Transverse colon (tissue), 4 donors: ENCODE measurements around the gene MCIDAS. TPM values are rescaled to one million over a fixed set of nuclear protein-coding genes. Genes with fewer than 3 reads are reported as not detected.

Source experiments
- DNase-seq: peaks from one replicate; pipeline ENCODE4 v3.0.0-alpha.2; 2019
- H3K27ac ChIP-seq, 4 donors: fragments of 200-600 bp; sonication (generic); 2 replicates each; pipeline ENCODE4 v1.5.1; 2016 to 2018; ENCODE audit warnings: inconsistent platforms in 4 of 4
- H3K27me3 ChIP-seq: fragments of 200-600 bp; sonication (generic); 2 replicates; pipeline ENCODE4 v1.5.1; 2017; ENCODE audit warnings: inconsistent platforms
- H3K36me3 ChIP-seq, 4 donors: fragments of 200-600 bp; sonication (generic); 2 replicates each; pipeline ENCODE4 v1.5.1; 2017 to 2019; ENCODE audit warnings: inconsistent platforms in 4 of 4
- H3K4me1 ChIP-seq, 4 donors: fragments of 200-600 bp; sonication (generic); 2 replicates each; pipeline ENCODE4 v1.5.1; 2017 to 2020; ENCODE audit warnings: inconsistent platforms in 4 of 4
- H3K4me3 ChIP-seq, 4 donors: fragments of 200-600 bp; sonication (generic); 1 replicate in 1 of 4; 2 replicates in 3 of 4; pipeline versions ENCODE4 v1.5.1 to v1.6.1; 2017 to 2019; ENCODE audit warnings: inconsistent platforms in 4 of 4
- H3K9me3 ChIP-seq, 2 donors: fragments of 200-600 bp; sonication (generic); 2 replicates each; pipeline ENCODE4 v1.5.1; 2017 to 2019; ENCODE audit warnings: inconsistent platforms in 2 of 2
- EP300 ChIP-seq: sonication (generic); formaldehyde crosslinking; IDR thresholded peaks from one replicate; pipeline ENCODE4 v1.6.1; 2017; ENCODE audit warnings: antibody characterized with exemption, low read depth
- POLR2A ChIP-seq: fragments of 450-650 bp; IDR thresholded peaks from one replicate; pipeline ENCODE4 v1.6.1; 2016; ENCODE audit warnings: antibody characterized with exemption, mild to moderate bottlenecking, moderate library complexity
- POLR2AphosphoS5 ChIP-seq, 3 donors: sonication (generic); formaldehyde crosslinking; IDR thresholded peaks; one replicate each; pipeline ENCODE4 v1.6.1; 2016; ENCODE audit warnings: antibody characterized with exemption in 3 of 3
- WGBS, 2 donors: methylation state at CpG; one replicate each; pipeline ENCODE4 v1.1.5; 2018; ENCODE audit warnings: low coverage in 1 of 2; 5-methylcytosine and 5-hydroxymethylcytosine counted together
- in situ Hi-C, 4 donors: fragments of 200-750 bp; cut with MboI; loops; one replicate each; pipeline versions ENCODE4 v1.15.0 to v1.15.1; 2017; ENCODE audit warnings: low sequenced_read_pairs in 3 of 4, low pct_ligation_motif_present in 1 of 4, low pct_unique_long_range_greater_than_20kb in 1 of 4
- intact Hi-C: fragments of 100-400 bp; cut with DNase I; formaldehyde crosslinking; loops from one replicate; pipeline ENCODE4 v1.15.1; 2023; ENCODE audit warnings: low total_unique reads
- small RNA-seq, 4 donors: library from RNA; depleted of rRNA; stranded (forward); fragments of <200 nt; gene quantifications; one replicate each; pipeline ENCODE3, GENCODE V24; 2016
- total RNA-seq, 4 donors: library from RNA; depleted of rRNA; stranded (reverse); fragments of >200 nt; gene quantifications; one replicate each; pipeline ENCODE4 v1.1.0, GENCODE V29; 2016
- TF ChIP-seq, protein P1 (sequence below), 5 experiments: fragments of 200-600 bp in 3 of 5; fragments of 450-650 bp in 2 of 5; sonication (generic) in 3 of 5; IDR thresholded peaks; 1 replicate in 2 of 5; 2 replicates in 3 of 5; pipeline ENCODE4 v1.5.1; 2016 to 2017; ENCODE audit warnings: antibody characterized with exemption in 5 of 5, inconsistent platforms in 3 of 5, mild to moderate bottlenecking in 2 of 5, moderate library complexity in 1 of 5

MCIDAS gene
- total RNA-seq, 4 donors from 2014 or later = 0.95 TPM; not detected in 3

- TF ChIP-seq, protein P1, sequence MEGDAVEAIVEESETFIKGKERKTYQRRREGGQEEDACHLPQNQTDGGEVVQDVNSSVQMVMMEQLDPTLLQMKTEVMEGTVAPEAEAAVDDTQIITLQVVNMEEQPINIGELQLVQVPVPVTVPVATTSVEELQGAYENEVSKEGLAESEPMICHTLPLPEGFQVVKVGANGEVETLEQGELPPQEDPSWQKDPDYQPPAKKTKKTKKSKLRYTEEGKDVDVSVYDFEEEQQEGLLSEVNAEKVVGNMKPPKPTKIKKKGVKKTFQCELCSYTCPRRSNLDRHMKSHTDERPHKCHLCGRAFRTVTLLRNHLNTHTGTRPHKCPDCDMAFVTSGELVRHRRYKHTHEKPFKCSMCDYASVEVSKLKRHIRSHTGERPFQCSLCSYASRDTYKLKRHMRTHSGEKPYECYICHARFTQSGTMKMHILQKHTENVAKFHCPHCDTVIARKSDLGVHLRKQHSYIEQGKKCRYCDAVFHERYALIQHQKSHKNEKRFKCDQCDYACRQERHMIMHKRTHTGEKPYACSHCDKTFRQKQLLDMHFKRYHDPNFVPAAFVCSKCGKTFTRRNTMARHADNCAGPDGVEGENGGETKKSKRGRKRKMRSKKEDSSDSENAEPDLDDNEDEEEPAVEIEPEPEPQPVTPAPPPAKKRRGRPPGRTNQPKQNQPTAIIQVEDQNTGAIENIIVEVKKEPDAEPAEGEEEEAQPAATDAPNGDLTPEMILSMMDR (IDR thresholded peaks at IDR 0.05) = peak; percentile 77 to 87 (median 82)
- peak in 1 of 3 donors; percentile 34 for TF ChIP-seq POLR2AphosphoS5 (IDR thresholded peaks at IDR 0.05)
- no peak for TF ChIP-seq EP300
- TF ChIP-seq POLR2A = no peak
- in situ Hi-C loops (loop anchor here (10.0 to 25.0 kb wide), 4 partner anchors 53 to 660 kb away; partner anchors contain the start of genes SNX18 (in 3 of the 4), CCNO (in 2 of the 4), MCIDAS (in 1 of the 4) and SLC38A9 (in 1 of the 4)), intact Hi-C loops (loop anchor here (10.0 kb wide), 2 partner anchors 53 to 523 kb away; partner anchors contain the start of gene MCIDAS)
- Histone ChIP-seq H3K4me3 (peak overlapping the region in 3 of 4 donors; percentile 35 to 56 (median 42)), H3K27me3 (peaks cover 71% of the 10 kb centered on the region), H3K4me1 (peaks cover 9 to 32% (median 28%) of the 10 kb centered on the region in 4 donors), H3K36me3 (no peaks in the 10 kb centered on the region), H3K9me3 (no peaks in the 10 kb centered on the region), H3K27ac (peak overlapping the region in 1 of 4 donors; percentile 43)
- DNase-seq = peak; percentile 50
- 4 to 7% methylated on average over 13 to 15 of the region's 15 CpGs for WGBS, 2 donors
These were observed 54.8 kb downstream of the MCIDAS start for GRCh38 chr5:55172051-55172899.

GRCh38 chr5:55171471-55171870 lies 55.6 kb downstream of the MCIDAS start:
- TF ChIP-seq, protein P1 (IDR thresholded peaks at IDR 0.05) = no peak
- no peak for TF ChIP-seq POLR2A
- TF ChIP-seq EP300 = no peak
- TF ChIP-seq POLR2AphosphoS5 (IDR thresholded peaks at IDR 0.05) = no peak
- intact Hi-C loops = loop anchor here (10.0 kb wide), 2 partner anchors 53 to 523 kb away; partner anchors contain the start of gene MCIDAS
- Histone ChIP-seq H3K4me3 (no peak overlapping the region), H3K36me3 (no peaks in the 10 kb centered on the region), H3K4me1 (peaks cover 6 to 25% (median 22%) of the 10 kb centered on the region in 4 donors), H3K27me3 (peaks cover 63% of the 10 kb centered on the region), H3K27ac (no peak overlapping the region), H3K9me3 (no peaks in the 10 kb centered on the region)
- WGBS, 2 donors = 8 to 43% methylated on average over 1 to 2 of the region's 2 CpGs
- no peak for DNase-seq
- in situ Hi-C loops = loop anchor here (10.0 to 25.0 kb wide), 4 partner anchors 53 to 659 kb away; partner anchors contain the start of genes SNX18 (in 3 of the 4), CCNO (in 2 of the 4), MCIDAS (in 1 of the 4) and SLC38A9 (in 1 of the 4)

Small RNA genes within 50 kb of the gene (small RNA-seq; reads per million reads assigned to genes)
- 0 to 0.56 (median 0.20) reads per million in 4 donors for gene MIR449A
- 0 reads per million in 4 donors for gene MIR449B
- 0 to 2.1 (median 0.47) reads per million in 4 donors for gene MIR449C

Other genes with a start within 250 kb of the MCIDAS start
- not detected for gene ESM1, start 241.7 kb downstream of the MCIDAS start, total RNA-seq
- 1 to 10 TPM in 3 of 4 donors, not detected in 1; 1.5 to 9.0 (median 2.1) TPM for gene GZMK, start 203.1 kb downstream of the MCIDAS start, total RNA-seq
- gene GZMA, start 124.7 kb downstream of the MCIDAS start, total RNA-seq = 1 to 10 TPM in 2 of 4 donors, not detected in 2; 7.6 to 8.3 TPM
- 1 to 10 TPM in 3 of 4 donors, not detected in 1; 2.7 to 4.0 (median 3.5) TPM for gene GPX8, start 67.1 kb downstream of the MCIDAS start, total RNA-seq
- not detected for gene CDC20B, start 54.1 kb downstream of the MCIDAS start, total RNA-seq
- 1 to 10 TPM in 3 of 4 donors, under 1 TPM in 1; 0.80 to 6.0 (median 2.8) TPM for gene CCNO, start 6.3 kb upstream of the MCIDAS start, total RNA-seq
- 10 to 100 TPM in 3 of 4 donors, 1 to 10 TPM in 1; 9.4 to 33.0 (median 17.6) TPM for gene DHX29, start 80.4 kb upstream of the MCIDAS start, total RNA-seq
- gene MTREX, start 80.7 kb upstream of the MCIDAS start, total RNA-seq = 10 to 100 TPM; 29.5 to 85.9 (median 65.5) TPM